Posterior vena cava (tissue), 2 donors: ENCODE measurements around the gene B4GALT1. TPM values are rescaled to one million over a fixed set of nuclear protein-coding genes. Genes with fewer than 3 reads are reported as not detected.
A peak's percentile ranks its signal among the peaks of the same experiment; 100 is the strongest.

Source experiments
- DNase-seq: peaks from one replicate; pipeline ENCODE4 v3.0.0-alpha.2; 2020; ENCODE audit warnings: low spot score
- intact Hi-C, 2 donors: fragments of 100-400 bp; cut with DNase I; formaldehyde crosslinking; loops; one replicate each; pipeline versions ENCODE4 v1.14.1 to v1.14.2; 2022 to 2023
- total RNA-seq, 2 donors: library from RNA; stranded (reverse); fragmentation: NEBNext Ultra II Directional; extraction: Animal tissue kit (Norgen Biotek cat#: 25700); gene quantifications; one replicate each; pipeline ENCODE4 v1.2.1, GENCODE V29; 2021
- donor health status: DM: yes; HTN: yes; CAD: no.
- donor health status: DM: yes; HTN: yes; CAD: no.

Gene B4GALT1
- total RNA-seq, 2 donors from 2014 or later: 76.8 to 107 TPM

- peak; percentile 77 for DNase-seq
- intact Hi-C loops: no loop called here
Observed at GRCh38 chr9:33130961-33131789, 36.0 kb downstream of the B4GALT1 start.

- intact Hi-C loops: loop anchor here (2.0 to 5.0 kb wide), 4 partner anchors 15 to 72 kb away; no protein-coding TSS in a partner anchor
Observed at GRCh38 chr9:33129886-33130881, 37.0 kb downstream of the B4GALT1 start.

GRCh38 chr9:33129251-33129885, 37.8 kb downstream of the B4GALT1 start:
- intact Hi-C loops: loop anchor here (2.0 to 5.0 kb wide), 4 partner anchors 15 to 73 kb away; no protein-coding TSS in a partner anchor
- DNase-seq: peak; percentile 60

More at GRCh38 chr9:33129886-33130881, 37.0 kb downstream of the B4GALT1 start:
- DNase-seq: peak; percentile 26

GRCh38 chr9:33128570-33128969, 38.6 kb downstream of the B4GALT1 start:
- intact Hi-C loops: loop anchor here (2.0 to 5.0 kb wide), 4 partner anchors 16 to 74 kb away; no protein-coding TSS in a partner anchor
- peak; percentile 18 for DNase-seq

GRCh38 chr9:33127881-33128280, 39.3 kb downstream of the B4GALT1 start:
- intact Hi-C loops: loop anchor here (2.0 to 5.0 kb wide), 4 partner anchors 17 to 74 kb away; no protein-coding TSS in a partner anchor
- peak; percentile 35 for DNase-seq

- intact Hi-C loops: loop anchor here (5.0 kb wide), 3 partner anchors 36 to 76 kb away; no protein-coding TSS in a partner anchor
- DNase-seq: peak; percentile 77
Observed at GRCh38 chr9:33125871-33126823, 41.0 kb downstream of the B4GALT1 start.

GRCh38 chr9:33125461-33125860, 41.7 kb downstream of the B4GALT1 start:
- intact Hi-C loops: loop anchor here (5.0 kb wide), 3 partner anchors 37 to 77 kb away; no protein-coding TSS in a partner anchor
- DNase-seq: peak; percentile 61

- DNase-seq: peak; percentile 12
- intact Hi-C loops: loop anchor here (5.0 kb wide), 3 partner anchors 37 to 77 kb away; no protein-coding TSS in a partner anchor
Observed at GRCh38 chr9:33124751-33125381, 42.3 kb downstream of the B4GALT1 start.

GRCh38 chr9:33124046-33124445, 43.1 kb downstream of the B4GALT1 start:
- intact Hi-C loops: no loop called here
- peak; percentile 67 for DNase-seq

- intact Hi-C loops: no loop called here
Observed at GRCh38 chr9:33123407-33124031, 43.6 kb downstream of the B4GALT1 start.

GRCh38 chr9:33120620-33121019, 46.5 kb downstream of the B4GALT1 start:
- peak; percentile 0 for DNase-seq
- intact Hi-C loops: no loop called here

More at GRCh38 chr9:33123407-33124031, 43.6 kb downstream of the B4GALT1 start:
- DNase-seq: peak; percentile 59

- peak; percentile 20 for DNase-seq
- intact Hi-C loops: no loop called here
Observed at GRCh38 chr9:33117796-33118195, 49.3 kb downstream of the B4GALT1 start.

- intact Hi-C loops: no loop called here
Observed at GRCh38 chr9:33117306-33117705, 49.8 kb downstream of the B4GALT1 start.

GRCh38 chr9:33116860-33117259, 50.3 kb downstream of the B4GALT1 start:
- DNase-seq: no peak
- intact Hi-C loops: no loop called here

More at GRCh38 chr9:33117306-33117705, 49.8 kb downstream of the B4GALT1 start:
- DNase-seq: peak; percentile 38

- intact Hi-C loops: no loop called here
- DNase-seq: no peak
Observed at GRCh38 chr9:33114746-33115145, 52.4 kb downstream of the B4GALT1 start.

- DNase-seq: no peak
- intact Hi-C loops: no loop called here
Observed at GRCh38 chr9:33113799-33114547, 53.2 kb downstream of the B4GALT1 start.
